ENCODE measurements around the gene ANKRD24. TPM values are rescaled to one million over a fixed set of nuclear protein-coding genes. Genes with fewer than 3 reads are reported as not detected.
"Not testable (repeated sequence)": the region's sequence is repeated elsewhere in the genome, so short reads cannot be mapped to it uniquely, and the experiment has no call there.

The ANKRD24 gene
- total RNA-seq, 1 donor from 2014 or later = 0.40 TPM

DNA sequence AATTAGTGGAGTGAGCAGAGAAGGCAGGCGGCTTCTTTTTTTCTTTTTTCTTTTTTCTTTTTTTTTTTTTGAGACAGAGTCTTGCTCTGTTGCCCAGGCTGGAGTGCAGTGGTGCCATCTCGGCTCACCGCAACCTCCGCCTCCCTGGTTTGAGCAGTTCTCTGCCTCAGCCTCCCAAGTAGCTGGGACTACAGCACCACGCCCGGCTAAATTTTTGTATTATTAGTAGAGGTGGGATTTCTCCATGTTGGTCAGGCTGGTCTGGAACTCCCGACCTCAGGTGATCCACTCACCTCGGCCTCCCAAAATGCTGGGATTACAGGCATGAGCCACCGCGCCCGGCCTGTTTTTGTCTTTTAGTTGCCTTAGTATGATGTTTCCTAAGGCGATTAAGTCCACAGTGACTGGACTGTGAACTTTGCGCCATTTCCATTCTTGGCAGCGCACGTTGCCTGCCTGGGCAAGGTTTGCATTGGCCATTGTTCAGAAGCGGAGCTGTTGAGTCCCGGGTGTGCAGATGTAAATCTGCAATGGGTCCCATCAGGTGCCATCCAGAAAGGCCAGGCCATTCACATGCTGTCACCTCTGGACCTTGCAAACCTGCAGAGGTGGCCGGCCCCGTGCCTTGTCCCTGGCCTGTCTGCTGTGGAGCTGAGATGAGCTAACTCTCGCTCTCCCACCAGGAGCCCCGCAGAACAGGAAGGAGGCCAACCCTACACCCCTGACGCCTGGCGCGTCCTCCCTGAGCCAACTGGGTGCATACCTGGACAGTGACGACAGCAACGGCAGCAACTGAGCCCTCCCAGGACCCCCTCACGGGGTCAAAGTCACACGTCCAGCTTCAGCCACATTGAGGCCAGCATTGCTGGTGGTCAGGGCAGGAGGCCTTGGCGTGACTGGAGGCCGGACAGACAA is 85.7 kb downstream of the ANKRD24 start:
- no peak for DNase-seq (ENCODE audit: low read depth in 2 of 2)

DNA sequence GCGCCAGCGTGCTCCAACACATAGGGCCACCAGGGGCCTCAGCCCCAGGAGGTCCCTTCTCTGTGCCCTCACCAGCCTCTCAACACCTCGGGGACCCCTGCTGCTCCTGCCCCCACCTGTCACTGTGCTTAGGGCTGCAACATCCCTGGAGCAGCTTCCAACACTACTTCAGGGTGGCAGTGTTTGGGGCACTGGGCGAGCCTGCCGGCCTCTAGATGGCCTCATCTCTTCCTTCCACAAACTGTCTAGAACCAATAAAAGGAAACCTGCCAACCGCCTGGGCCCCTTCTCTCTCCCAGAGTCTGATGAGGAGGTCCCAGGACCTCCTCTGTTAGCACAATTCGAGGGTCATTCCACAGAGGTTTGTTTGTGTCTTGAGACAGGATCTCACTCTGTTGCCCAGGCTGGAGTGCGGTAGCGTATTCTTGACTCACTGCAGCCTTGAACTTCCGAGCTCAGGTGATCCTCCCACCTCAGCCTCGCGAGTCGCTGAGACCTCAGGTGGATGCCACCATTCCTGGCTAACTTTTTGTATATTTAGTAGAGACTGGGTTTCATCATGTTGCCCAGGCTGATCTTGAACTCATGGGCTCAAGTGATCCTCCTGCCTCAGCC is 86.4 kb downstream of the ANKRD24 start:
- no peak for DNase-seq (ENCODE audit: low read depth in 2 of 2)

DNA sequence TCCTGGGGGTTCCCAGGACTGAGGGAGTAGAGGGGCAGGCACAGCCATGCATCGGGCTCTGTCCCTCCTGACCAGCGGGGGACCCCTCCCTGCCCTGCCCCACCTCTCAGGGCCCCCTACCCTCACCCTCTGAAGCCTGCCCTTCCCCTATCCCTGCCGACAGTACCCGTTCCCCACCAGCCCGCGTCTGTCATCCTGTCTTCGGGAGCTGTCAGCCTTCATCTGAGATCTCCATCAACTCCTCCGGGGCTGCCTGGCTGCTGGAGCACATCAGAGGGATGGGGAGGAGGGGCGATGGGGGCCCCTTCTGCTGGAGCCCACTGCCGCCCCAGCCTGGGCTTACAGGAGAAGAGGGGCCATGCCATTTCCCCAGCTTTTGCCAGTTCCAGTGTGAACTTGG is 90.4 kb downstream of the ANKRD24 start:
- no peak for DNase-seq (ENCODE audit: low read depth in 2 of 2)

DNA sequence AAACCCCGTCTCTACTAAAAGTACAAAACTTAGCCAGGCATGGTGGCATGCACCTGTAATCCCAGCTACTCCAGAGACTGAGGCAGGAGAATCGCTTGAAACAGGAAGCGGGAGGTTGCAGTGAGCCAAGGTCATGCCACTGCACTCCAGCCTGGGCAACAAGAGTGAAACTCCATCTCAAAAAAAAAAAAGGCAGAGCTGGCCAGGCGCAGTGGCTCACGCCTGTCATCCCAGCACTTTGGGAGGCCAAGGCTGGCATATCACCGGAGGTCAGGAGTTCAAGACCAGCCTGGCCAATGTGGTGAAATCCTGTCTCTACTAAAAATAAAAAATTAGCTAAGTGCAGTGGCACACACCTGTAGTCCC is 91.8 kb downstream of the ANKRD24 start:
- not testable (repeated sequence) for DNase-seq (ENCODE audit: low read depth in 2 of 2)

Other genes starting within 250 kb of the ANKRD24 start
- not detected in 2 replicates for gene NMRK2, start 249.6 kb upstream of the ANKRD24 start, total RNA-seq
- gene DAPK3, start 211.6 kb upstream of the ANKRD24 start, total RNA-seq = 103 and 113 TPM in 2 replicates
- 1,904 and 2,063 TPM in 2 replicates for gene EEF2, start 197.2 kb upstream of the ANKRD24 start, total RNA-seq
- 19.6 and 21.6 TPM in 2 replicates for gene PIAS4, start 175.0 kb upstream of the ANKRD24 start, total RNA-seq
- 5.4 and 7.1 TPM in 2 replicates for gene ZBTB7A, start 115.8 kb upstream of the ANKRD24 start, total RNA-seq
- 108 and 113 TPM in 2 replicates for gene MAP2K2, start 58.6 kb upstream of the ANKRD24 start, total RNA-seq
- gene CREB3L3, start 29.1 kb upstream of the ANKRD24 start, total RNA-seq = not detected in 2 replicates
- 6.5 and 7.7 TPM in 2 replicates for gene SIRT6, start 126 bp upstream of the ANKRD24 start, total RNA-seq
- 0.44 and 0.60 TPM in 2 replicates for gene EBI3, start 46.8 kb downstream of the ANKRD24 start, total RNA-seq
- gene YJU2, start 64.4 kb downstream of the ANKRD24 start, total RNA-seq = 12.4 and 17.9 TPM in 2 replicates
- gene SHD, start 96.6 kb downstream of the ANKRD24 start, total RNA-seq = not detected in 2 replicates
- not detected in 2 replicates for gene TMIGD2, start 119.7 kb downstream of the ANKRD24 start, total RNA-seq
- 2.2 and 10.2 TPM in 2 replicates for gene FSD1, start 121.9 kb downstream of the ANKRD24 start, total RNA-seq
- gene STAP2, start 156.1 kb downstream of the ANKRD24 start, total RNA-seq = 28.8 and 36.1 TPM in 2 replicates
- 5.2 and 7.7 TPM in 2 replicates for gene MPND, start 160.9 kb downstream of the ANKRD24 start, total RNA-seq
- gene SH3GL1, start 217.9 kb downstream of the ANKRD24 start, total RNA-seq = 41.9 and 44.9 TPM in 2 replicates
- 3.6 and 7.8 TPM in 2 replicates for gene CHAF1A, start 220.0 kb downstream of the ANKRD24 start, total RNA-seq